IMR-90 (cell line): Measurements from ENCODE around the gene ZDHHC14. TPM values are rescaled to one million over a fixed set of nuclear protein-coding genes. Genes with fewer than 3 reads are reported as not detected.

Source experiments
- ATAC-seq: fragments of 200-7000 bp; cut with Tn5 transposase; 2 replicates; pipeline ENCODE4 v1.9.1; 2020; ENCODE audit warnings: low read depth, mild to moderate bottlenecking, moderate library complexity
- BruUV-seq: library from RNA; stranded (reverse); fragments of 400-500 nt; replicated peaks from 2 replicates; lab custom pipeline; 2021; lab: Mats Ljungman, UMichigan
- CTCF ChIA-PET: fragments of 300-600 bp; formaldehyde crosslinking; extraction: SDS; loops from one replicate; lab custom pipeline; 2021; ENCODE audit warnings: antibody characterized with exemption; lab: Yijun Ruan, JAX
- POLR2A ChIA-PET: fragments of 300-600 bp; sonication (Branson Sonifier 250); formaldehyde crosslinking; loops from one replicate; lab custom pipeline; 2022; ENCODE audit warnings: antibody characterized with exemption; ENCODE audit not compliant: unreplicated experiment; lab: Charles Lee
- DNase-seq: peaks from one replicate; pipeline ENCODE4 v3.0.0; 2013
- H2AFZ ChIP-seq: replicated peaks from 2 replicates; pipeline ENCODE3; 2013; ENCODE audit warnings: low read length, mild to moderate bottlenecking; ENCODE audit not compliant: poor library complexity
- H2AK5ac ChIP-seq: 2 replicates; pipeline ENCODE4 v1.6.1; 2013; ENCODE audit warnings: low read depth, low read length, inconsistent platforms
- H2AK9ac ChIP-seq: replicated peaks from 2 replicates; pipeline ENCODE3; 2013; ENCODE audit warnings: mild to moderate bottlenecking, low read depth, low read length, moderate library complexity; ENCODE audit not compliant: poor library complexity
- H2BK120ac ChIP-seq: 2 replicates; pipeline ENCODE4 v1.6.1; 2013; ENCODE audit warnings: low read depth, low read length, inconsistent platforms
- H2BK15ac ChIP-seq: 3 replicates; pipeline ENCODE4 v1.6.1; 2013; ENCODE audit warnings: low read depth, low read length, inconsistent platforms
- H2BK20ac ChIP-seq: 2 replicates; pipeline ENCODE4 v1.6.1; 2013; ENCODE audit warnings: low read depth, mild to moderate bottlenecking, inconsistent platforms, low read length, moderate library complexity
- H2BK5ac ChIP-seq: 2 replicates; pipeline ENCODE4 v1.6.1; 2013; ENCODE audit warnings: mild to moderate bottlenecking, low read depth, low read length, inconsistent platforms; ENCODE audit not compliant: poor library complexity, severe bottlenecking
- H3K14ac ChIP-seq: replicated peaks from 2 replicates; pipeline ENCODE4 v1.6.1; 2013; ENCODE audit warnings: low read depth, low read length, inconsistent platforms
- H3K18ac ChIP-seq: 2 replicates; pipeline ENCODE4 v1.6.1; 2013; ENCODE audit warnings: low read depth, low read length, control low read depth
- H3K23ac ChIP-seq: 2 replicates; pipeline ENCODE4 v1.6.1; 2013; ENCODE audit warnings: low read depth, low read length, inconsistent platforms
- H3K27ac ChIP-seq: 2 replicates; pipeline ENCODE4 v1.5.1; 2013; ENCODE audit warnings: mild to moderate bottlenecking, control low read depth, low read length; ENCODE audit not compliant: insufficient read depth
- H3K27me3 ChIP-seq: 2 replicates; pipeline ENCODE4 v1.6.1; 2013; ENCODE audit warnings: low read length; ENCODE audit not compliant: control insufficient read depth, insufficient read depth
- H3K36me3 ChIP-seq: 2 replicates; pipeline ENCODE4 v1.6.1; 2013; ENCODE audit warnings: low read length, mixed read lengths; ENCODE audit not compliant: control insufficient read depth, insufficient read depth
- H3K4ac ChIP-seq: 2 replicates; pipeline ENCODE4 v1.6.1; 2013; ENCODE audit warnings: low read depth, low read length, inconsistent platforms
- H3K4me1 ChIP-seq: 2 replicates; pipeline ENCODE4 v1.6.1; 2013; ENCODE audit warnings: low read length, mixed read lengths; ENCODE audit not compliant: control insufficient read depth, insufficient read depth
- H3K4me2 ChIP-seq: 2 replicates; pipeline ENCODE4 v1.6.1; 2013; ENCODE audit warnings: low read depth, mild to moderate bottlenecking, control low read depth, low read length, moderate library complexity
- H3K4me3 ChIP-seq: 2 replicates; pipeline ENCODE4 v1.5.1; 2013; ENCODE audit warnings: low read depth, mild to moderate bottlenecking, control low read depth, low read length, moderate library complexity; ENCODE audit not compliant: insufficient read depth
- H3K56ac ChIP-seq: 2 replicates; pipeline ENCODE4 v1.6.1; 2013; ENCODE audit warnings: low read length, inconsistent platforms; ENCODE audit not compliant: insufficient read depth; ENCODE audit errors: extremely low read depth
- H3K79me1 ChIP-seq, 2 experiments: 2 replicates each; pipeline ENCODE4 v1.6.1; 2013; ENCODE audit warnings: low read length in 2 of 2, inconsistent platforms in 1 of 2, low read depth in 1 of 2
- H3K9ac ChIP-seq: 2 replicates; pipeline ENCODE4 v1.6.1; 2013; ENCODE audit warnings: low read depth, low read length, control low read depth
- H3K9me1 ChIP-seq: 2 replicates; pipeline ENCODE4 v1.6.1; 2013; ENCODE audit warnings: low read length, inconsistent platforms; ENCODE audit not compliant: insufficient read depth
- H3K9me3 ChIP-seq: 2 replicates; pipeline ENCODE4 v1.6.1; 2013; ENCODE audit warnings: low read length; ENCODE audit not compliant: control insufficient read depth, insufficient read depth
- H4K20me1 ChIP-seq: 2 replicates; pipeline ENCODE4 v1.6.1; 2013; ENCODE audit warnings: low read length, inconsistent platforms; ENCODE audit not compliant: insufficient read depth
- H4K5ac ChIP-seq: 2 replicates; pipeline ENCODE4 v1.6.1; 2013; ENCODE audit warnings: mild to moderate bottlenecking, low read depth, low read length, control low read depth
- H4K8ac ChIP-seq, 2 experiments: 2 replicates each; pipeline ENCODE4 v1.6.1; 2013; ENCODE audit warnings: low read depth in 2 of 2, low read length in 2 of 2, control low read depth in 1 of 2, inconsistent platforms in 1 of 2
- H4K91ac ChIP-seq: 2 replicates; pipeline ENCODE4 v1.6.1; 2013; ENCODE audit warnings: low read depth, low read length, inconsistent platforms; ENCODE audit not compliant: insufficient read depth
- BHLHE40 ChIP-seq: fragments of 150-350 bp; IDR thresholded peaks from 2 replicates; pipeline ENCODE4 v1.6.1; 2016; ENCODE audit warnings: mild to moderate bottlenecking, low read depth, low read length
- CEBPB ChIP-seq: IDR thresholded peaks from 2 replicates; pipeline ENCODE4 v1.6.1; 2012; ENCODE audit warnings: low read depth, low read length, improper control_type of control experiment
- CHD1 ChIP-seq: IDR thresholded peaks from 2 replicates; pipeline ENCODE4 v1.6.1; 2012; ENCODE audit warnings: low read depth, low read length, improper control_type of control experiment
- CTCF ChIP-seq: conservative IDR thresholded peaks from 2 replicates; pipeline ENCODE4 v1.5.1; 2012; ENCODE audit warnings: mild to moderate bottlenecking, low read depth, low read length, improper control_type of control experiment
- ELK1 ChIP-seq: fragments of 150-350 bp; IDR thresholded peaks from 2 replicates; pipeline ENCODE4 v1.6.1; 2016; ENCODE audit warnings: low read depth, mild to moderate bottlenecking, low read length, moderate library complexity, borderline replicate concordance
- MAZ ChIP-seq: IDR thresholded peaks from 2 replicates; pipeline ENCODE4 v1.6.1; 2012; ENCODE audit warnings: low read depth, mild to moderate bottlenecking, low read length, improper control_type of control experiment, moderate library complexity, borderline replicate concordance
- MXI1 ChIP-seq: IDR thresholded peaks from 2 replicates; pipeline ENCODE4 v1.6.1; 2012; ENCODE audit warnings: low read depth, mild to moderate bottlenecking, low read length, moderate library complexity, borderline replicate concordance
- NFE2L2 ChIP-seq: fragments of 150-350 bp; IDR thresholded peaks from 2 replicates; pipeline ENCODE4 v1.6.1; 2016; ENCODE audit warnings: low read depth, mild to moderate bottlenecking, low read length
- POLR2A ChIP-seq: IDR thresholded peaks from 2 replicates; pipeline ENCODE4 v1.6.1; 2012; ENCODE audit warnings: mild to moderate bottlenecking, low read depth, low read length
- RCOR1 ChIP-seq: IDR thresholded peaks from 2 replicates; pipeline ENCODE4 v1.6.1; 2012; ENCODE audit warnings: mild to moderate bottlenecking, low read length, improper control_type of control experiment; ENCODE audit not compliant: insufficient replicate concordance
- SMC3 ChIP-seq: fragments of 150-350 bp; IDR thresholded peaks from 2 replicates; pipeline ENCODE4 v1.6.1; 2016; ENCODE audit warnings: low read depth, mild to moderate bottlenecking, antibody characterized with exemption, low read length, moderate library complexity
- USF2 ChIP-seq: fragments of 150-350 bp; IDR thresholded peaks from 2 replicates; pipeline ENCODE4 v1.6.1; 2017; ENCODE audit warnings: mild to moderate bottlenecking, antibody characterized with exemption, low read length, low read depth
- WGBS, 2 experiments: methylation state at CpG; one replicate each; pipeline versions ENCODE4 v1.1.5 to v1.1.7; 2013; ENCODE audit warnings: missing lambda C conversion rate in 2 of 2; ENCODE audit not compliant: insufficient read length in 1 of 2; ENCODE audit errors: extremely low coverage in 2 of 2; 5-methylcytosine and 5-hydroxymethylcytosine counted together
- dilution Hi-C: fragments of 300-500 bp; cut with HindIII; formaldehyde crosslinking; loops from one replicate; pipeline ENCODE4 v1.14.3; 2018; ENCODE audit warnings: low sequenced_read_pairs; ENCODE audit not compliant: unreplicated experiment
- in situ Hi-C: fragments of 300-500 bp; cut with MboI; formaldehyde crosslinking; loops from 3 replicates; pipeline ENCODE4 v1.14.3; 2019; ENCODE audit warnings: low sequenced_read_pairs, inconsistent platforms, mixed read lengths
- intact Hi-C: fragments of 100-400 bp; cut with micrococcal nuclease; formaldehyde crosslinking; loops from 2 replicates; pipeline ENCODE4 v1.10.0; 2022
- polyA plus RNA-seq, 3 experiments: library from polyadenylated mRNA; depleted of rRNA; stranded (reverse); fragments of >200 nt; gene quantifications; 2 replicates each; pipeline ENCODE4 v1.2.3, GENCODE V29; 2012; ENCODE audit warnings: low replicate concordance in 1 of 3
- total RNA-seq: library from RNA; depleted of rRNA; stranded (reverse); fragments of >200 nt; gene quantifications from 2 replicates; pipeline ENCODE4 v1.2.3, GENCODE V29; 2012

Gene ZDHHC14
- total and polyA plus RNA-seq, 2 of the 4 experiments (the other 2 are of a cell fraction), result 0.90 to 2.0 TPM

GRCh38 chr6:157531169-157531985 is 150.4 kb downstream of the ZDHHC14 start:
- Histone ChIP-seq H4K5ac (no peak overlapping the region), H3K23ac (no peak overlapping the region), H2AK9ac (no peak overlapping the region), H2BK20ac (no peak overlapping the region), H3K9me3 (no peaks in the 10 kb centered on the region), H3K4me3 (no peak overlapping the region), H2AK5ac (no peak overlapping the region), H3K27ac (no peak overlapping the region), H2BK5ac (no peak overlapping the region), H3K4me1 (peaks cover 8% of the 10 kb centered on the region), H4K20me1 (no peaks in the 10 kb centered on the region), H3K4ac (no peak overlapping the region), H3K27me3 (peaks cover 1% of the 10 kb centered on the region; the same call in 1 of the 2 replicates), H3K9me1 (peaks cover 7% of the 10 kb centered on the region; the same call in 1 of the 2 replicates), H2BK15ac (no peak overlapping the region), H2BK120ac (no peak overlapping the region), H3K18ac (no peak overlapping the region), H3K79me1 (no peaks in the 10 kb centered on the region), H4K8ac (no peak overlapping the region), H3K56ac (no peak overlapping the region), H2AFZ (no peak overlapping the region), H3K4me2 (no peak overlapping the region), H3K14ac (no peak overlapping the region), H4K91ac (no peak overlapping the region), H3K36me3 (no peaks in the 10 kb centered on the region), H3K9ac (no peak overlapping the region)
- ATAC-seq (no peak), DNase-seq (no peak)
- dilution Hi-C loops (no loop called here), intact Hi-C loops (no loop called here), in situ Hi-C loops (no loop called here)
- POLR2A ChIA-PET, result no interaction called here
- CTCF ChIA-PET, result interaction anchor here (0.7 kb wide), 1 partner anchor 110 kb away, joined by 3 read pairs; no protein-coding TSS in a partner anchor
- BruUV-seq, result no TSS peak
- TF ChIP-seq SMC3 (no peak), RCOR1 (no peak), POLR2A (no peak), NFE2L2 (no peak), USF2 (no peak), MXI1 (no peak), MAZ (no peak), CEBPB (no peak), ELK1 (no peak), CHD1 (no peak), CTCF (no peak), BHLHE40 (no peak)
- WGBS, 2 experiments, result 84% methylated on average over 9 of the region's 25 CpGs; no CpG with 5 or more reads in 1 of the 2 experiments
